Fibroblast of lung (primary cell): ENCODE results near the gene TFRC. TPM values are rescaled to one million over a fixed set of nuclear protein-coding genes. Genes with fewer than 3 reads are reported as not detected.

ENCODE experiments used
- DNase-seq, 2 donors: peaks; one replicate each; pipeline versions ENCODE4 v3.0.0 to v3.0.0-alpha.2; 2010; ENCODE audit warnings: low read depth in 2 of 2
- H2AFZ ChIP-seq: 2 replicates; pipeline ENCODE4 v1.5.1; 2012; ENCODE audit warnings: low read length, control low read depth, inconsistent platforms
- H3K27ac ChIP-seq: 2 replicates; pipeline ENCODE4 v1.5.1; 2011; ENCODE audit warnings: low read length, control low read depth; ENCODE audit not compliant: insufficient read depth
- H3K27me3 ChIP-seq: 2 replicates; pipeline ENCODE4 v1.5.1; 2011; ENCODE audit warnings: mild to moderate bottlenecking, low read length; ENCODE audit not compliant: control insufficient read depth, insufficient read depth
- H3K36me3 ChIP-seq: 2 replicates; pipeline ENCODE4 v1.5.1; 2011; ENCODE audit warnings: low read length; ENCODE audit not compliant: control insufficient read depth, insufficient read depth
- H3K4me1 ChIP-seq: 2 replicates; pipeline ENCODE4 v1.5.1; 2011; ENCODE audit warnings: low read length; ENCODE audit not compliant: control insufficient read depth, insufficient read depth; ENCODE audit errors: extremely low read depth
- H3K4me2 ChIP-seq: 2 replicates; pipeline ENCODE4 v1.5.1; 2011; ENCODE audit warnings: low read length, control low read depth; ENCODE audit not compliant: insufficient read depth; ENCODE audit errors: extremely low read depth
- H3K4me3 ChIP-seq, 4 experiments: fragments of 200-600 bp in 1 of 4; sonication (generic) in 1 of 4; replicated peaks in 1 of 4; 2 replicates each; pipeline ENCODE4 v1.5.1; 2011 to 2016; ENCODE audit warnings: low read length in 4 of 4, low read depth in 3 of 4, mild to moderate bottlenecking in 3 of 4, control low read depth in 2 of 4, inconsistent platforms in 1 of 4, mixed read lengths in 1 of 4; ENCODE audit not compliant: insufficient read depth in 1 of 4; ENCODE audit errors: control extremely low read depth in 1 of 4
- H3K79me2 ChIP-seq: 2 replicates; pipeline ENCODE4 v1.5.1; 2012; ENCODE audit warnings: mild to moderate bottlenecking, low read length, inconsistent platforms; ENCODE audit not compliant: control insufficient read depth, insufficient read depth
- H3K9ac ChIP-seq: 2 replicates; pipeline ENCODE4 v1.5.1; 2011; ENCODE audit warnings: mild to moderate bottlenecking, low read length, control low read depth; ENCODE audit not compliant: insufficient read depth
- H3K9me3 ChIP-seq: 2 replicates; pipeline ENCODE4 v1.5.1; 2012; ENCODE audit warnings: low read depth, low read length; ENCODE audit not compliant: control insufficient read depth, insufficient read depth
- H4K20me1 ChIP-seq: 2 replicates; pipeline ENCODE4 v1.5.1; 2011; ENCODE audit warnings: low read length; ENCODE audit not compliant: control insufficient read depth, insufficient read depth; ENCODE audit errors: extremely low read depth
- EZH2 ChIP-seq: IDR thresholded peaks from 2 replicates; pipeline ENCODE4 v1.5.1; 2012; ENCODE audit warnings: low read length, control low read depth, mild to moderate bottlenecking; ENCODE audit errors: missing control alignments
- polyA minus RNA-seq: library from RNA; depleted of rRNA, polyadenylated mRNA; stranded (reverse); fragments of >200 nt; gene quantifications from 2 replicates; pipeline ENCODE4 v1.2.3, GENCODE V29; 2011; ENCODE audit warnings: low replicate concordance
- polyA plus RNA-seq, 2 donors: library from polyadenylated mRNA; depleted of rRNA in 1 of 2; stranded (reverse) in 1 of 2; unstranded in 1 of 2; fragments of >200 nt; gene quantifications; 2 replicates each; pipeline ENCODE4 v1.2.1, GENCODE V29; 2011 to 2012; ENCODE audit warnings: missing spikeins in 1 of 2
- total RNA-seq: library from RNA; depleted of rRNA; stranded (reverse); fragments of >200 nt; gene quantifications from 2 replicates; pipeline ENCODE4 v1.2.1, GENCODE V29; 2014
- TF ChIP-seq, protein P1 (sequence below), 2 donors: IDR thresholded peaks in 1 of 2; conservative IDR thresholded peaks in 1 of 2; 1 replicate in 1 of 2; 2 replicates in 1 of 2; pipeline ENCODE4 v1.5.1; 2011 to 2012; ENCODE audit warnings: low read length in 2 of 2, control low read depth in 1 of 2, inconsistent platforms in 1 of 2, low read depth in 1 of 2, mild to moderate bottlenecking in 1 of 2

Gene TFRC
- total RNA-seq: 169 and 184 TPM in 2 replicates
- polyA plus RNA-seq: 99.8 and 118 TPM in 2 replicates
- polyA plus RNA-seq (2012): 76.8 and 87.5 TPM in 2 replicates
- 34.9 and 39.4 TPM in 2 replicates for polyA minus RNA-seq

DNA sequence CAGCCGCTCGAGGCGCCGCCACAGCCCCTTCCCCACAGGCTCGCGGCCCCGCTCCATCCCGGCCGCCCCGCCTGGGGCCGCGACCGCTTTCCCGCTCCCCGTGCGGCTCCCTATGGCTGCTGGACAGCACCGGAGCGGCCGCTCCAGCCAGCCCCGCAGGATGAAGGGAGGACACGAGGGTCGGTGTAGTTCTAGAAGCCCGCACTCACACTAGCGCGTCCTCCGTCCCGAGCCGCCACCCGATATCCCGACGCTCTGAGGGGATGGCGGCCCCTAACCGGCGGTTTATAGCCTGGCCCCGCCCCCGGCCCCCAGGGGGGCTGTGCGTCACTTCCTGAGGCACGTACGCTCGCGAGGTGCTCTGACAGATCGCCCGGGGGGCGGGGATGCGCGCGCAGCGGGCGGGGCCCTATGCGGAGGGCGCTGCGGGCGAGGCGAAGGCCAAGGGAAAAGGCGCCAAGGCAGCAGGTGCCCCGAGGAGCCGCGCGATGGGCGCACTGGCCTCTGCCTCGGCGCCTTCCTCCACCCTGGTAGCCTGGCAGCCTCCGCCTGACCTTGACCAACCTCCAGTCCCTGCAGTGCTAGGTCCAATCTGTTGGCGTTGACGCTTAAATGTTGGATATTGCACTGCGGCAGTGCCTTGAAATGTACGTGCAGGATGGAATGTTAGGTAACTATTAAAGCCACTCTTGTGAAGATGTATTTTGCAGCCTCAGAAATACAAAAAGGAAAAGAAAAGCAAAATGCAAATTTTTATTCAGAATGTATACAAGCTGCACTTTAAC, at the start of gene TFRC:
TFRC (minus strand) TSS at position 257 of the 785 bp plus-strand sequence. CDS start 4,991 bp downstream, outside the sequence.
- Histone ChIP-seq H3K9ac (peak within 1 kb of the TSS; percentile 90), H3K4me2 (peak within 1 kb of the TSS; percentile 96), H4K20me1 (no peaks in the 10 kb centered on the region), H3K9me3 (no peaks in the 10 kb centered on the region), H3K27ac (peak within 1 kb of the TSS; percentile 89), H3K79me2 (peaks cover 41% of the 10 kb centered on the region), H2AFZ (peak within 1 kb of the TSS; percentile 99), H3K4me1 (peaks cover 2% of the 10 kb centered on the region), H3K36me3 (no peaks in the 10 kb centered on the region), H3K4me3 (peak within 1 kb of the TSS; percentile 63 to 89 (median 80)), H3K27me3 (no peaks in the 10 kb centered on the region)
- TF ChIP-seq EZH2: no peak
- TF ChIP-seq, protein P1, sequence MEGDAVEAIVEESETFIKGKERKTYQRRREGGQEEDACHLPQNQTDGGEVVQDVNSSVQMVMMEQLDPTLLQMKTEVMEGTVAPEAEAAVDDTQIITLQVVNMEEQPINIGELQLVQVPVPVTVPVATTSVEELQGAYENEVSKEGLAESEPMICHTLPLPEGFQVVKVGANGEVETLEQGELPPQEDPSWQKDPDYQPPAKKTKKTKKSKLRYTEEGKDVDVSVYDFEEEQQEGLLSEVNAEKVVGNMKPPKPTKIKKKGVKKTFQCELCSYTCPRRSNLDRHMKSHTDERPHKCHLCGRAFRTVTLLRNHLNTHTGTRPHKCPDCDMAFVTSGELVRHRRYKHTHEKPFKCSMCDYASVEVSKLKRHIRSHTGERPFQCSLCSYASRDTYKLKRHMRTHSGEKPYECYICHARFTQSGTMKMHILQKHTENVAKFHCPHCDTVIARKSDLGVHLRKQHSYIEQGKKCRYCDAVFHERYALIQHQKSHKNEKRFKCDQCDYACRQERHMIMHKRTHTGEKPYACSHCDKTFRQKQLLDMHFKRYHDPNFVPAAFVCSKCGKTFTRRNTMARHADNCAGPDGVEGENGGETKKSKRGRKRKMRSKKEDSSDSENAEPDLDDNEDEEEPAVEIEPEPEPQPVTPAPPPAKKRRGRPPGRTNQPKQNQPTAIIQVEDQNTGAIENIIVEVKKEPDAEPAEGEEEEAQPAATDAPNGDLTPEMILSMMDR (conservative IDR thresholded peaks at IDR 0.05 in 1 of 2, IDR thresholded peaks at IDR 0.05 in 1 of 2; ENCODE audit: low read depth in 1 of 2, low read length in 2 of 2): no peak
- DNase-seq: peak; percentile 85 to 88

DNA sequence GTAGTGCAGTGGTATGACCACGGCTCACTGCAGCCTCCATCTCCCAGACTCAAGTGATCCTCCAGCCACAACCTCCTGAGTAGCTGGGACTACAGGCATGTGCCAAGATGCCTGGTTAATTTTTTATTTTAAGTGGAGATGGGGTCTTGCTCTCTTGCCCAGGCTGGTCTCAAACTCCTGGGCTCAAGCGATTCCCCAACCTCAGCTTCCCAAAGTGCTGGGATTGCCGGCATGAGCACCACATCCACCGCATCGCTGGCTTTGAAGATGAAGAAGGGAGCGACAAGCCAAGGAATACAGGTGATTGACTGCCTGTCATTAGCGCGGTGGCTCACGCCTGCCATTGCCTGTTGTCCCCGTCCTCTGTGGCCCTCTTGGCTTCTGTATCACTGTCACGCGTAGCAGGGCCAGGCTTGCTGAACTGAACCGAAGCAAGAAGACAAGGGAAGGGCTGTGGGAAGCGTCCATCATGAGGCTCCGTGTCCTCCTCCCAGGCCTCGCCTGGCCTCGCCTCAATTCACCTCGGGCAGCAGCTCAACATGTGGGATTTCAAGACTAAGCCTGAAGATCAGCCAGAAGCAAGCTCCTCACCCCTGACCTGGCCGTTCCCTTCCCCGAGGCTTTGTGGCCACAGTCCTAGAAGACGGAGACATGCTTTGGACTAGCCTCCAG, 46.4 kb upstream of the TFRC start:
- no peak overlapping the region for H3K9ac ChIP-seq
- no peaks in the 10 kb centered on the region for H3K27me3 ChIP-seq
- no peak overlapping the region for H3K27ac ChIP-seq
- no peaks in the 10 kb centered on the region for H3K36me3 ChIP-seq
- no peak overlapping the region for H3K4me3 ChIP-seq
- no peak overlapping the region for H2AFZ ChIP-seq
- TF ChIP-seq, protein P1 (conservative IDR thresholded peaks at IDR 0.05 in 1 of 2, IDR thresholded peaks at IDR 0.05 in 1 of 2; ENCODE audit: low read depth in 1 of 2, low read length in 2 of 2): no peak
- TF ChIP-seq EZH2: no peak
- H3K4me2 ChIP-seq: no peak overlapping the region
- H3K4me1 ChIP-seq: no peaks in the 10 kb centered on the region
- no peaks in the 10 kb centered on the region for H4K20me1 ChIP-seq
- DNase-seq: no peak
- H3K9me3 ChIP-seq: no peaks in the 10 kb centered on the region
- H3K79me2 ChIP-seq: no peaks in the 10 kb centered on the region

DNA sequence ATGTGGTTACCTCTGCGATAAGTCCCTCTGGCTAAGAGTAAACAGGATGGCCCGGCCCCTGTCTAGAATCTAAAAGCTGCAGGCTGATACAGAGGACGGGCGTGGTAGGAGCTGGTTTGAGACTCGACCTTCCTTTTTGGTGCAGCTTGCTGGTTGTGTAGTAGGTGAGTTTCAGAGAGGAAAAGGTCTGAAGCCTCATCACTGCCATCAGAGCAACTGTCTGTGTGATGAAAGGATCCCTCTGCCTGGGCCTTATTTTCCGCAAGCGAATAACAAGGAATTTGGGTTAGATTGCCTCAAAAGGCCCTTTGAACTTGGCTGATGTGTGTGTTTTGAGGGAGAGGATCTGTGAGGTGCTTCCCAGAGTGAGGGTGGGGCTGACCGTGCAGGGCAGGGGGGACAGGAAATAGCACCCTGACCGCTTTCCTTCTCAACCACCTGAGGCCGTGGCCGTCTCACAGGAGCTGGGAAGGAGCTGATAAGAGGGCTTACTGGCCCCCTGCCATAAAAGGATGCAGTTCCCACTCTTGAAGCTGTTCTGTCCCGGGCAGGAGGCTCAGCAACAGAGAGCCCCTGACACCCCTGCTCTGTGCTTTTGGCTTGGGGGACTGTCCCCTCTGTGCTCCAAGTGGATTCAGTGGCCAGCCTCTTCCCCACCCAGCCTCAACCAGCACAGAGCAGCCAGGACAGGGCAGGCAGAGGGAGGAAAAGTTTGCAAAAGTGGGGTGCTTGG, 45.6 kb upstream of the TFRC start:
- no peak overlapping the region for H3K27ac ChIP-seq
- no peaks in the 10 kb centered on the region for H3K9me3 ChIP-seq
- no peak overlapping the region for H3K9ac ChIP-seq
- no peaks in the 10 kb centered on the region for H4K20me1 ChIP-seq
- no peak for DNase-seq
- H3K36me3 ChIP-seq: no peaks in the 10 kb centered on the region
- no peak overlapping the region for H3K4me2 ChIP-seq
- H3K79me2 ChIP-seq: no peaks in the 10 kb centered on the region
- H3K4me3 ChIP-seq: no peak overlapping the region
- no peak for TF ChIP-seq EZH2
- TF ChIP-seq, protein P1 (conservative IDR thresholded peaks at IDR 0.05 in 1 of 2, IDR thresholded peaks at IDR 0.05 in 1 of 2; ENCODE audit: low read depth in 1 of 2, low read length in 2 of 2): no peak
- H2AFZ ChIP-seq: no peak overlapping the region
- no peaks in the 10 kb centered on the region for H3K27me3 ChIP-seq
- no peaks in the 10 kb centered on the region for H3K4me1 ChIP-seq
